ENCODE data around the gene IFT57.

DNA sequence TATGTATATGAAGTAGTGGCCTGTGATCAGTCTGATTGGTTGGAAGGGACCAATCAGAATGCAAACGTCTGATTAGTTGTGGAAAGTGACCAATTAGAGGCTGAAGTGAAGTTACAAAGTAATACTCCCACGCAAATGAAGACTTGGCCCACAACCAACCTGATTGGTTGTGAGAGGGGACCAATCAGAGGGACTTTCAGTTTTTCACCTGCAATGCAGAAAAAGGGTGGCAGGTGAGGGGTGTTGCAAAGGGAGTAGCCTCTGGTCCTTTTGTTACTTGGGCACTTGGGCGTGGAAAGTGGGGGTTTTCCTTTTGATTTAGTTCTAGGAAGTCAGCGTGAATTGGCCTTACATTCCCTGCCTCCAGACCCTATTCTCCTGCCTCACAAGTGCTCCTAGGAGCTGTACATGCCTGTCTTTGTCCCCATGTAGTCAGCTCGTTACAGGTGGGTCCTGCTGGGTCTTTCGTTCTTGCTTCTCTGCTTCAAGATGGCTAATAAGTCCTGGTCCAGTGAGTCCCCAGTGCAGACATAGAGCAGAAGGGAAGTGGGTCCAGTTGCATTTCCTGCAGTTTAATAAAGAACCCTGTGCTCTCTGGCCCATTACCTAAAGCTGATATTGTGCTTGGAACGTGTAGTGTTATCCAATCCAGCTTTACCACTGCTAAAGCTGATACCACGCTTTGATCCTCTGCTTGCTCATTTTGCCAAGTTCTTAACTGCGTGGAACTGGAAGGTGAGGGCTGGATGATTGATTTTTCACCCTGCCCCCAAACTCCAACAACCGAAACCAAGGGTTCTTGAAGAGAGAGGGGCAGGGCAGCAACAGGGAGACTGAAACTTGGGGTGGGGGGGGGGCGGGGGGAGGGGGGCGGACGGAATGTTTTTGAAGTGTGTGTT is 85.4 kb downstream of the IFT57 start:
- TF ChIP-seq, protein P1, sequence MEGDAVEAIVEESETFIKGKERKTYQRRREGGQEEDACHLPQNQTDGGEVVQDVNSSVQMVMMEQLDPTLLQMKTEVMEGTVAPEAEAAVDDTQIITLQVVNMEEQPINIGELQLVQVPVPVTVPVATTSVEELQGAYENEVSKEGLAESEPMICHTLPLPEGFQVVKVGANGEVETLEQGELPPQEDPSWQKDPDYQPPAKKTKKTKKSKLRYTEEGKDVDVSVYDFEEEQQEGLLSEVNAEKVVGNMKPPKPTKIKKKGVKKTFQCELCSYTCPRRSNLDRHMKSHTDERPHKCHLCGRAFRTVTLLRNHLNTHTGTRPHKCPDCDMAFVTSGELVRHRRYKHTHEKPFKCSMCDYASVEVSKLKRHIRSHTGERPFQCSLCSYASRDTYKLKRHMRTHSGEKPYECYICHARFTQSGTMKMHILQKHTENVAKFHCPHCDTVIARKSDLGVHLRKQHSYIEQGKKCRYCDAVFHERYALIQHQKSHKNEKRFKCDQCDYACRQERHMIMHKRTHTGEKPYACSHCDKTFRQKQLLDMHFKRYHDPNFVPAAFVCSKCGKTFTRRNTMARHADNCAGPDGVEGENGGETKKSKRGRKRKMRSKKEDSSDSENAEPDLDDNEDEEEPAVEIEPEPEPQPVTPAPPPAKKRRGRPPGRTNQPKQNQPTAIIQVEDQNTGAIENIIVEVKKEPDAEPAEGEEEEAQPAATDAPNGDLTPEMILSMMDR (conservative IDR thresholded peaks at IDR 0.05; ENCODE audit: low read length) = no peak
- TF ChIP-seq EZH2phosphoT487 (IDR thresholded peaks at IDR 0.05; ENCODE audit: borderline replicate concordance) = no peak
